Tibial nerve (tissue), 4 donors: Measurements from ENCODE around the gene MERTK. TPM values are rescaled to one million over a fixed set of nuclear protein-coding genes. Genes with fewer than 3 reads are reported as not detected.

ENCODE experiments used
- DNase-seq, 2 donors: peaks; one replicate each; pipeline ENCODE4 v3.0.0-alpha.2; 2019; ENCODE audit warnings: low spot score in 2 of 2
- H3K27ac ChIP-seq, 4 donors: fragments of 200-600 bp; sonication (generic) in 3 of 4; one replicate each; pipeline ENCODE4 v1.5.1; 2017 to 2019; ENCODE audit warnings: mild to moderate bottlenecking in 1 of 4
- H3K27me3 ChIP-seq, 2 donors: fragments of 200-600 bp; sonication (generic) in 1 of 2; one replicate each; pipeline versions ENCODE4 v1.5.1 to v1.6.0; 2017 to 2019
- H3K36me3 ChIP-seq, 3 donors: fragments of 200-600 bp; sonication (generic); one replicate each; pipeline ENCODE4 v1.5.1; 2018 to 2019
- H3K4me1 ChIP-seq, 4 donors: fragments of 200-600 bp; sonication (generic) in 3 of 4; one replicate each; pipeline ENCODE4 v1.5.1; 2017 to 2019
- H3K4me3 ChIP-seq, 4 donors: fragments of 200-600 bp; sonication (generic) in 3 of 4; one replicate each; pipeline ENCODE4 v1.5.1; 2017 to 2019; ENCODE audit warnings: mild to moderate bottlenecking in 1 of 4, moderate library complexity in 1 of 4
- H3K9me3 ChIP-seq, 4 donors: fragments of 200-600 bp; sonication (generic) in 3 of 4; one replicate each; pipeline ENCODE4 v1.5.1; 2017 to 2019
- EP300 ChIP-seq, 2 donors: sonication (generic); formaldehyde crosslinking; IDR thresholded peaks; one replicate each; pipeline ENCODE4 v1.6.1; 2017; ENCODE audit warnings: antibody characterized with exemption in 2 of 2, mild to moderate bottlenecking in 1 of 2
- POLR2A ChIP-seq, 2 donors: fragments of 450-650 bp; IDR thresholded peaks; one replicate each; pipeline ENCODE4 v1.6.1; 2017; ENCODE audit warnings: antibody characterized with exemption in 2 of 2, mild to moderate bottlenecking in 2 of 2, moderate library complexity in 2 of 2
- WGBS, 2 donors: methylation state at CpG; one replicate each; pipeline ENCODE4 v1.1.5; 2018; 5-methylcytosine and 5-hydroxymethylcytosine counted together
- total RNA-seq, 4 donors: library from RNA; depleted of rRNA; stranded (reverse); fragments of >200 nt; gene quantifications; one replicate each; pipeline ENCODE4 v1.1.0, GENCODE V29; 2016
- TF ChIP-seq, protein P1 (sequence below), 5 experiments: fragments of 200-600 bp in 3 of 5; fragments of 450-650 bp in 2 of 5; sonication (generic) in 3 of 5; IDR thresholded peaks; one replicate each; pipeline ENCODE4 v1.5.1; 2016 to 2019; ENCODE audit warnings: antibody characterized with exemption in 5 of 5, mild to moderate bottlenecking in 3 of 5, moderate library complexity in 2 of 5

The MERTK gene
- total RNA-seq, 4 donors from 2014 or later: 22.7 to 61.8 (median 29.3) TPM

DNA sequence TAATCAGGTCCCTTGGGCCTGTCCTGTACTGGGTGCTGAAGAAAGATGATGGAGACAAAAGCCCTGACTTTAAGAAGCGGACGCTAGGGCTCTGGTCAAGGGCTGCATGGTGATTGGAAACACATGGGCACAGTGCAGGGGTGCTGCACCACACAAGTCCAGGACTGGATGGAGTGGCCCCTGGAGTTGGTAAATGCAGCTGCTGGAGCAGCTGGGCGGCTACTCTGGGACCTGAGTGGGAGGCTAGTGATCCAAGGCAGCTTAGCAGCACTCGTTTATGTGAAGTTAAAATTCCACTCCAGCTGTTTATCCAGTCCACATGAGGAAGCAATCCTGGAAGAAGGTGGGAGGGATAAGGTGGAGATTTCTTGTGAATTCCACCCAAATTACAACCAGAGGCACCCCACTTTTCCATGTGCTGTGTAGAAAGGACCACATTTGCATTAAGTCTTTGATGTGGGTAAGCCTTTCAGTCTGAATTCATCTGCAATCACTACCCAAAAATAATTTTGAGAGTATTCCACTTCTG, 24.9 kb downstream of the MERTK start:
- Histone ChIP-seq H3K27me3 (no peaks in the 10 kb centered on the region), H3K27ac (no peak overlapping the region), H3K4me3 (no peak overlapping the region), H3K9me3 (no peaks in the 10 kb centered on the region), H3K4me1 (peaks cover 0 to 15% (median under 1%) of the 10 kb centered on the region in 4 donors), H3K36me3 (peaks cover 0 to 7% (median 0%) of the 10 kb centered on the region in 3 donors)
- WGBS, 2 donors: 39 to 72% methylated on average over 4 of the region's 4 CpGs
- no peak for DNase-seq
- no peak for TF ChIP-seq EP300 (IDR thresholded peaks at IDR 0.05)
- TF ChIP-seq, protein P1, sequence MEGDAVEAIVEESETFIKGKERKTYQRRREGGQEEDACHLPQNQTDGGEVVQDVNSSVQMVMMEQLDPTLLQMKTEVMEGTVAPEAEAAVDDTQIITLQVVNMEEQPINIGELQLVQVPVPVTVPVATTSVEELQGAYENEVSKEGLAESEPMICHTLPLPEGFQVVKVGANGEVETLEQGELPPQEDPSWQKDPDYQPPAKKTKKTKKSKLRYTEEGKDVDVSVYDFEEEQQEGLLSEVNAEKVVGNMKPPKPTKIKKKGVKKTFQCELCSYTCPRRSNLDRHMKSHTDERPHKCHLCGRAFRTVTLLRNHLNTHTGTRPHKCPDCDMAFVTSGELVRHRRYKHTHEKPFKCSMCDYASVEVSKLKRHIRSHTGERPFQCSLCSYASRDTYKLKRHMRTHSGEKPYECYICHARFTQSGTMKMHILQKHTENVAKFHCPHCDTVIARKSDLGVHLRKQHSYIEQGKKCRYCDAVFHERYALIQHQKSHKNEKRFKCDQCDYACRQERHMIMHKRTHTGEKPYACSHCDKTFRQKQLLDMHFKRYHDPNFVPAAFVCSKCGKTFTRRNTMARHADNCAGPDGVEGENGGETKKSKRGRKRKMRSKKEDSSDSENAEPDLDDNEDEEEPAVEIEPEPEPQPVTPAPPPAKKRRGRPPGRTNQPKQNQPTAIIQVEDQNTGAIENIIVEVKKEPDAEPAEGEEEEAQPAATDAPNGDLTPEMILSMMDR (IDR thresholded peaks at IDR 0.05): no peak
- TF ChIP-seq POLR2A (IDR thresholded peaks at IDR 0.05): no peak

DNA sequence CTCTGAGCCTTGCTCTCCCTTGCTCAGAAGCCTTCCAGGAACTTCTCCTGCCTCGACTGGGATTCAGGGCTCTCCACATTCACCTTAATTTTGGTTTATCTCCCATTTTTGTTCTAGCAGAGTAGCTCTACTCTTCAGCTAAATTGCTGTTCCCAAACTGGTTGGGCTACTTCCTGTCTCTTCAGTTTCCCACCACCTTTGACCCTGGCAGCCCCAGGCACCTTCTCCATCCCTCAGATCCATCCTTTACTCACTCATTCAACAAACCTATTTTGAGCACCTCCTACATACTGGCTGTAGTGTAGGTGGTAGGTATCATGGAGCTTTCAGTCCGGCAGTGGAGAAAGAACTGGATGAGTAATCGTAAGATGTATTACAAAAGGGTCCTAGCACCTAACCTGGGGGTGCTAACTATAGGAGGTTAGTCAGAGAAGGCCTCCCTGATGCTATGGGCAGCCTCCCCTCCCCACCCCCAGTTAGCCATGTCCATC, 26.3 kb downstream of the MERTK start:
- WGBS, 2 donors: 86 to 87% methylated on average over 3 of the region's 3 CpGs
- no peak overlapping the region for H3K4me3 ChIP-seq
- H3K27ac ChIP-seq: no peak overlapping the region
- H3K36me3 ChIP-seq: peaks cover 0 to 16% (median 0%) of the 10 kb centered on the region in 3 donors
- H3K27me3 ChIP-seq: no peaks in the 10 kb centered on the region
- TF ChIP-seq POLR2A (IDR thresholded peaks at IDR 0.05) (no peak), EP300 (IDR thresholded peaks at IDR 0.05) (no peak)
- TF ChIP-seq, protein P1 (IDR thresholded peaks at IDR 0.05): no peak
- DNase-seq: no peak
- peaks cover 0 to 7% (median 0%) of the 10 kb centered on the region in 4 donors for H3K4me1 ChIP-seq
- no peaks in the 10 kb centered on the region for H3K9me3 ChIP-seq

DNA sequence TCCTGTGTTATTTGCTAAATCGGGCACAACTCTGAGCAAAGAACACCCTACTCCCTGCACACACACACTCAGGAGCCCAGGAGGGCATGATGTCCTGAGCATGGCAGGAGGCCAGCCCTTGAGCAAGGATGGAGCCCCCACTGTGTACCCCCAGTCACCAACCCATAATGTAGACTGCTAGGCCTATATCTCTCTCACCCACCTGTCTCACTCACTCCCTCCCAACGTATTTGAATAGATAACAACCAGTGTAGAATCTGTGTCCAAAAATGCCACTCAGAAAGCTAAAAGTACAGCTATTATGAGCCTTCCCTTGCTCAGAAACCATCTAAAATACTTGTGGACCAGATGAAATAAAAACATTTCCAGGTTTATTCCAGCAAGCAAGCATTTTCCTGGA, 29.3 kb downstream of the MERTK start:
- Histone ChIP-seq H3K36me3 (peaks cover 0 to 27% (median 0%) of the 10 kb centered on the region in 3 donors), H3K27me3 (no peaks in the 10 kb centered on the region)

DNA sequence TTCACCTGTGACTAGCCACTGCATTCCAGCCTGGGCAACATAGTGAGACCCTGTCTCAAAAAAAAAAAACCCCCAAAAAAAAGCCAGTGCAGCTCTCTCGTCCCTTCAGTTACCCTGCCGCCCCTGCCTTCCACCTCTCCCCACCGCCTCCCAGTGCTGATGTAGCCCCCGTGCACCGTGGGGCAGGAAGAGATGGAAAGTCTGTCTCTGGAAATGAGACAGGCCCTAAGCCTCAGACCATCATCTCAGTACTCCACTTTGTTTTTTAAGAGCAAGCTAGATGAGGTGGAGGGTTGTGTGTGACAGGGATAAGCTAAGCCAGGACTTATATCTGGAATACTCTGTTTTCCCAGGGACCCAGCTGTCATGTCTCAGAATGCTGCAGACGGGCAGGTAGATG, 32.0 kb downstream of the MERTK start:
- Histone ChIP-seq H3K4me1 (no peaks in the 10 kb centered on the region), H3K27ac (no peak overlapping the region), H3K27me3 (no peaks in the 10 kb centered on the region), H3K36me3 (peaks cover 0 to 33% (median 0%) of the 10 kb centered on the region in 3 donors), H3K9me3 (no peaks in the 10 kb centered on the region), H3K4me3 (no peak overlapping the region)
- DNase-seq: no peak
- TF ChIP-seq, protein P1 (IDR thresholded peaks at IDR 0.05): no peak
- no peak for TF ChIP-seq POLR2A (IDR thresholded peaks at IDR 0.05)
- TF ChIP-seq EP300 (IDR thresholded peaks at IDR 0.05): no peak
- WGBS, 2 donors: 89 to 90% methylated on average over 6 of the region's 6 CpGs

More for the DNA sequence above, 29.3 kb downstream of the MERTK start:
- Histone ChIP-seq H3K27ac (no peak overlapping the region), H3K4me1 (no peaks in the 10 kb centered on the region), H3K4me3 (no peak overlapping the region), H3K9me3 (no peaks in the 10 kb centered on the region)
- 67 to 76% methylated on average over 2 of the region's 2 CpGs for WGBS, 2 donors
- no peak for DNase-seq
- TF ChIP-seq POLR2A (IDR thresholded peaks at IDR 0.05) (no peak), EP300 (IDR thresholded peaks at IDR 0.05) (no peak)
- TF ChIP-seq, protein P1 (IDR thresholded peaks at IDR 0.05): no peak

DNA sequence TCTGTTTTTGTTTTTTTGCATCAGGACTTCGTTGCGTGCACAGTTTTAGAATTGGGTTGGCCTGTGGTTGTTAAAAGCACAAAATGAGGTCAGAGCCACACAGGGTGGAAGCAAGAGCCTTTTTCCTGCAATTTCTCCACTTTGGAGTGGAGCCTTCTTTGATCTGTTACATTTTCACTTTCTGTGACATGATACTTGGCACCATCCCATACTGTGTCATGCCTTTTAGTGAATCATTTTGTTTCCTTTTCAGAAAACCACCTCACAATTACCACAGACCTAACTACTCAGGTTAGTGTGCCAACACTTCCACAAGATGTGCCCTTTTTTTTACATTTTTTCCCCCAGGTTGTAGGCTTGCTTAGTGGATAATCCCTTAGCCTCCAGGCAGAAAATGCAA, 32.5 kb downstream of the MERTK start:
- Histone ChIP-seq H3K9me3 (no peaks in the 10 kb centered on the region), H3K27ac (no peak overlapping the region), H3K4me1 (no peaks in the 10 kb centered on the region), H3K4me3 (no peak overlapping the region), H3K36me3 (peaks cover 0 to 33% (median 0%) of the 10 kb centered on the region in 3 donors), H3K27me3 (no peaks in the 10 kb centered on the region)
- no peak for TF ChIP-seq EP300 (IDR thresholded peaks at IDR 0.05)
- TF ChIP-seq POLR2A (IDR thresholded peaks at IDR 0.05): no peak
- TF ChIP-seq, protein P1 (IDR thresholded peaks at IDR 0.05): no peak
- WGBS, 2 donors: 72% methylated on average over 2 of the region's 2 CpGs
- no peak for DNase-seq
